Stimulated activated memory B cell treated with anti-CD40 and anti-IgM and Interleukin-4, amounts not matched to agents 10 μg/mL and 1 μg/mL and 100 μg/mL, for 72 hours (primary cell): ENCODE measurements around the gene TACC2.

Experiments used
- ATAC-seq: fragments of 150-1000 bp; cut with Tn5 transposase; 2 replicates; pipeline ENCODE4 v1.10.0; 2021
- H3K27ac Mint-ChIP-seq: one replicate; pipeline ENCODE4 v1.8.0; 2022; ENCODE audit warnings: mild to moderate bottlenecking, mixed read lengths
- H3K27me3 Mint-ChIP-seq: one replicate; pipeline ENCODE4 v1.8.0; 2022; ENCODE audit warnings: mixed read lengths
- H3K36me3 Mint-ChIP-seq: one replicate; pipeline ENCODE4 v1.8.0; 2022; ENCODE audit warnings: mixed read lengths
- H3K4me1 Mint-ChIP-seq: one replicate; pipeline ENCODE4 v1.8.0; 2022; ENCODE audit warnings: mixed read lengths
- H3K4me3 Mint-ChIP-seq: one replicate; pipeline ENCODE4 v1.8.0; 2022; ENCODE audit warnings: mild to moderate bottlenecking, moderate library complexity, mixed read lengths
- H3K9me3 Mint-ChIP-seq: one replicate; pipeline ENCODE4 v1.8.0; 2022; ENCODE audit warnings: mixed read lengths

Gene TACC2

DNA sequence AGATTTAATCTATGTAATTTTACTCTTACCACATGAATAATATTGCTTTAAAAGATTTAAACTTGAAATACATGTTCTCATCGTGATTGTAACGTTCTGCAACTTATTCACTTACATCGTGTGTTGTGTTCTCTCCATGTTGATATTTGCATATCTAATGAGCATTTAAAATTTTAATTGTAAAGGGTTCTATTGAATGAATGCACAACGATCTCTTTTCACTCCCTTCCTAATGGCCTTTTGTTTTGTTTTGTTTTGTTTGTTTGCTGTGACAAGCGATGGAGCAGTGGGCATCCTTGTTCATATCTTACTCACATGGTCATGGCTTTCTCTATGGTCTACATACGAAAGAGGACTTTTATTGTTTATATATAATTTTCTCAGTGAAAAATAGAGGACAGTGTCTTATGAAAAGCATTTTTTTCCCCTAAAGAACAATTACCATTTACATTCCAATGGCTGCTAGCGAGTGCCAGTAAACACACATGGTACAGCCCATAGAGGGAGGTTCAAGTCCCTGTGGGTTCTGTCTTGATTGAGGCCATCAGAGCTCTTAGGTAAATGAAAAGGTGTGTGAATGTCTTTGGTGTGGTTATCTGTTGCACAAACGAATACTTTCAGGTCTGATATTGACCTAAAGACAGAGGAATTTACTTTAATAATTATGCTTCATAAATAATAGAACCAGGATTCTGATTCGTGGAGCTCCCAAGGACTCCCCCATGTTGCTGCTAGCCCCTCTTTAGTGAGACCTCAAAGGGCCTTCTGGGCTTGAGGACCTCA, 314.5 kb downstream of the TACC2 start:
- peaks cover 11% of the 10 kb centered on the region for H3K4me1 Mint-ChIP-seq
- ATAC-seq, result no peak
- peaks cover 9% of the 10 kb centered on the region for H3K9me3 Mint-ChIP-seq

More for the DNA sequence above, 314.5 kb downstream of the TACC2 start:
- H3K27me3 Mint-ChIP-seq, result peaks cover 16% of the 10 kb centered on the region
- H3K27ac Mint-ChIP-seq, result no peak overlapping the region
- no peaks in the 10 kb centered on the region for H3K36me3 Mint-ChIP-seq
- no peak overlapping the region for H3K4me3 Mint-ChIP-seq
